AG09309 (cell line): ENCODE measurements around the gene SIL1.
"Not testable (repeated sequence)": the region's sequence is repeated elsewhere in the genome, so short reads cannot be mapped to it uniquely, and the experiment has no call there.

Experiments used
- DNase-seq: peaks from one replicate; pipeline ENCODE4 v3.0.0-alpha.2; 2010; ENCODE audit warnings: low read depth
- H3K4me3 ChIP-seq: 2 replicates; pipeline ENCODE4 v1.5.1; 2011; ENCODE audit warnings: mild to moderate bottlenecking, low read depth, low read length, moderate library complexity; ENCODE audit not compliant: control insufficient read depth
- TF ChIP-seq, protein P1 (sequence below): IDR thresholded peaks from 2 replicates; pipeline ENCODE4 v1.5.1; 2011; ENCODE audit warnings: mild to moderate bottlenecking, low read depth, low read length, inconsistent platforms; ENCODE audit not compliant: insufficient read depth, control insufficient read depth; ENCODE audit errors: missing control alignments

Gene SIL1

DNA sequence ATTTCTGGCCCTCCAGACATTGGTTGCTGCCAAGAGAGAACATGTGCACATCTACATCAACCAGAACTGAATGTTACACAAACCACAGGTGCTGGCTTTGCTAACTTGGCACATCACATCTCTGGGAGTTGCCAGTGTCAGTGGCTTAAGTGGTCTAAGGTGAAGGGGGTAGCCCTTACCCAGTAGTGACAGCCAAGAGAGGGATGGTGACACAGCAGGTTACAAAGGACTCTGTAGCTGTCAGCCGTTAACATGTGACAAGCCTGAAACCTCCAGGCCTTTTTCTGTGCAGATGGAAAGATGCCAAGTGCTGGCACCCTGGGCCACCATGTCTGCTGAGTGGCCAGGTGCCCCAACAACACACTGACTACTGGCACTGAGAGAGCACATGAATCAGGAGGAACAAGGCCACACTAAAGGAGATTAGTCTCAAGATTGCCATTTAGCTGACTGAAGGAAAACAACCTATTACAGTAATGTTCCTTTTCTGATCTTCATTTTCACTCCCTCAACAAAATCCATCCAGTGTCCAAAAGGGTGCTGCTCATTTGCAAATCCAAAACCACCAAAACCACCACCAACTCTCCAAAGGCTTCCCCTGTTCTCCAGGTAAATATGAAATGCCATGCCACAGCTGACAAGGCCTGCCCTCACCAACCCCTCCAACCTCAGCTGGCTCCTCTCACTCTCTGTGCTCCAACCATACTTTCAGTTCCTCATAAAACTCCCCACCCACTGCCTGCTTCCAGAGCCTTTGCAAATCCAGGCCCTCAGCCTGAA is 20.2 kb downstream of the SIL1 start:
- TF ChIP-seq, protein P1, sequence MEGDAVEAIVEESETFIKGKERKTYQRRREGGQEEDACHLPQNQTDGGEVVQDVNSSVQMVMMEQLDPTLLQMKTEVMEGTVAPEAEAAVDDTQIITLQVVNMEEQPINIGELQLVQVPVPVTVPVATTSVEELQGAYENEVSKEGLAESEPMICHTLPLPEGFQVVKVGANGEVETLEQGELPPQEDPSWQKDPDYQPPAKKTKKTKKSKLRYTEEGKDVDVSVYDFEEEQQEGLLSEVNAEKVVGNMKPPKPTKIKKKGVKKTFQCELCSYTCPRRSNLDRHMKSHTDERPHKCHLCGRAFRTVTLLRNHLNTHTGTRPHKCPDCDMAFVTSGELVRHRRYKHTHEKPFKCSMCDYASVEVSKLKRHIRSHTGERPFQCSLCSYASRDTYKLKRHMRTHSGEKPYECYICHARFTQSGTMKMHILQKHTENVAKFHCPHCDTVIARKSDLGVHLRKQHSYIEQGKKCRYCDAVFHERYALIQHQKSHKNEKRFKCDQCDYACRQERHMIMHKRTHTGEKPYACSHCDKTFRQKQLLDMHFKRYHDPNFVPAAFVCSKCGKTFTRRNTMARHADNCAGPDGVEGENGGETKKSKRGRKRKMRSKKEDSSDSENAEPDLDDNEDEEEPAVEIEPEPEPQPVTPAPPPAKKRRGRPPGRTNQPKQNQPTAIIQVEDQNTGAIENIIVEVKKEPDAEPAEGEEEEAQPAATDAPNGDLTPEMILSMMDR, result no peak
- no peak overlapping the region for H3K4me3 ChIP-seq
- DNase-seq, result no peak

GRCh38 chr5:139177281-139177680 is 20.9 kb downstream of the SIL1 start:
- DNase-seq, result not testable (repeated sequence)

GRCh38 chr5:139174382-139174781 is 23.8 kb downstream of the SIL1 start:
- H3K4me3 ChIP-seq, DNase-seq: not testable (repeated sequence)

More at GRCh38 chr5:139177281-139177680, 20.9 kb downstream of the SIL1 start:
- not testable (repeated sequence) for H3K4me3 ChIP-seq

DNA sequence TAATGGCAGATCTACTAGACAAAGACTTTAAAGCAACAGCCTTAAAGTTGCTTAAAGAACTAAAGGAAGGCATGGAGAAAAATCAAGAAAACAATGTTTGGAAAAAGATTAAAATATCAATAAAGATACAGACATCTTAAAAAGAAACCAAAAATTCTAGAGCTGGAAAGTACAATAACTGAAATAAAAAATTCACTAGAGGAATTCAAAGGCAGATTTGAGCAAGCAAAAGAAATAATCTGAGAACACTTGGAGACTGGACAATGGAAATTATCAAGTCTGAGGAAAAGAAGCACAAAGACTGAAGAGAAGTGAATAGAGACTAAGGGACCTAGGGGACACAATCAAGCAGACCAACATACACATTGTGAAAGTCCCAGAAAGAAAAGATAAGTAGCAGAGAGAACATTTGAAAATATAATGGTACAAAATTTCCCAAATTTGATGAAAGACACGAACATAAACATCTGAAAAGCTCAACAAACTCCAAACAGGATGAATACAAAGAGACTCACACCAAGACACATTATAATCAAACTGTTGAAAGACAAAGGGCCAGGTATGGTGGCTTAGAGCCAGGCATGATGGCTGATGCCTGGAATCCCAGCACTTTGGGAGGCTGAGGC is 26.3 kb downstream of the SIL1 start:
- TF ChIP-seq, protein P1, result no peak
- DNase-seq, result no peak
- no peak overlapping the region for H3K4me3 ChIP-seq

DNA sequence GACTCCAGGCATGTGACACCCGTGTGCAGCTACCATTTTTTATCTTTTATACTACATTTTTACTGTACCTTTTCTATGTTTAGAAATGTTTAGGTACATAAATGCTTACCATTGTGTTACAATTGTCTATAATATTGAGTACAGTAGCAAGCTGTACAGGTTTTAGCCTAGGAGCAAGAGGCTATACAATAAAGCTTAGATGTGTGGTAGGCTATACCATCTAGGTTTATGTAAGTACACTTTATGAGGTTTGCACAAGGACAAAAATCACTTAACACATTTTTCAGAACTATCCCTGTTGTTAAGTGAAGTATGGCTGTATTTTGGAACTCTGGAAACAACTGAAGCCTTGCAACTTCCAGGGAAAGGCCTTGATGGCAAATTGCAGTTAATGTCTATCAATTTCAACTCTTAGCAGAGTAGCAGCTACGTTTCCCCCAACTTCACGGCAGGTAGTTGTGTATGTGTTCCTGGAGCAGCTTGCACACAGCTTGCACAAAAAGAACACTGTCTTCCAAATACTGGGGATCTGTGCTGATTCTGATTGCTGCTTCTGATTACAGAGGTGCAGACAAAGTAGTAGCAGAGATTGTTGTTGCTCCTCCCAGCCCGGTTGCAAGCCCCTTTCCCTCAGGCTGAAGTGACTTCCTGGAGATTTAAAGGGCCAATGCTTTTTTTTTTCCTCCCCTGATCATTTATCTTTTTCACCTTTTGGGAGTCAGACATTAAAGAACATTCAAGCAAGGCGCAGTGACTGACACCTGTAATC is 30.0 kb downstream of the SIL1 start:
- TF ChIP-seq, protein P1, result no peak
- DNase-seq, result no peak
- H3K4me3 ChIP-seq, result no peak overlapping the region

- H3K4me3 ChIP-seq, result no peak overlapping the region
- DNase-seq, result no peak
- TF ChIP-seq, protein P1, result no peak
These were observed 30.6 kb downstream of the SIL1 start for GRCh38 chr5:139167533-139167932.

DNA sequence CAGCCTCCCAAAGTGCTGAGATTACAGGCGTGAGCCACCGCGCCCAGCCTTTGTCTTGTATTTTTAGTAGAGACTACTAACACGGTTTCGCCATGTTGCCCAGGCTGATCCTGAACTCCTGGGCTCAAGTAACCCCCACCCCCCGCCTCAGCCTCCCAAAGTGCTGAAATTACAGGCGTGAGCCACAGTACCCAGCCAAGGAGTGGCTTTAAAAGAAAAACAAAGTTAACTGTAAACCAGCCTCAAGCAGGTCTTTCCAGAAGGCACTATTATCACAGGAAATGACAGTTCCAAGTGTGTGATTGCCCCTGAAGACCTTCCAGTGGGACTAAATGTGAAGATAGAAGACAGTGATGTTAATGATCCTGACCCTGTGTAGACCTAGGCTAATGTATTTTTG is 31.1 kb downstream of the SIL1 start:
- TF ChIP-seq, protein P1, result no peak
- no peak for DNase-seq
- H3K4me3 ChIP-seq, result no peak overlapping the region

DNA sequence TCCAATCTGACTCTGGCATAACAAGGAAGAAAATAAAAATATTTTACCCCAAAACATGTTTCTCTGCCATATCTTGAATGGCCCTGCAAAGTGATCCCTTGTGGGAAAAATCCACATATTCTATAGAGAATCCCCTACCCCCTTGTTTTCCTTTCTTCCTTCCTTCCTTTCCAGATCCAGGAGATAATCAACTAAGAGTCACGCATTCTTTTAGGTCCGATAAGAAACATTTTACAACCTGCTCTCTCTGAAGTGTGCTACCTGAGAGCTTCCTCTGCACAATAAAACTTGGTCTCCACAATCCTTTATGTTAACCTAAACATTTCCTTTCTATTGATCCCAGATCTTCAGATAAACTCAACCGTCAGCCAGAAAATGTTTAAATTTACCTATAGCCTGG is 33.3 kb downstream of the SIL1 start:
- DNase-seq, H3K4me3 ChIP-seq: not testable (repeated sequence)
